ENCODE results near the gene CLEC20A.

GRCh38 chr1:178477841-178478240, 18.9 kb downstream of the CLEC20A start:
- TF ChIP-seq CTCF (conservative IDR thresholded peaks at IDR 0.05 in 1 of 2, IDR thresholded peaks at IDR 0.05 in 1 of 2; ENCODE audit: low read depth in 1 of 2, low read length in 2 of 2) (no peak), EZH2 (IDR thresholded peaks at IDR 0.05; ENCODE audit: low read length, missing control alignments) (no peak)

Measured in fibroblast of lung (primary cell).